Epithelial cell of prostate (primary cell): ENCODE measurements around the gene ARFGEF3.

Experiments used
- DNase-seq: peaks from one replicate; pipeline ENCODE4 v3.0.0-alpha.2; 2011; ENCODE audit warnings: low read depth, low spot score
- H3K27ac ChIP-seq: fragments of 450-650 bp; 2 replicates; pipeline ENCODE4 v1.5.1; 2017; ENCODE audit warnings: mild to moderate bottlenecking

The ARFGEF3 gene

GRCh38 chr6:138237463-138237862, 75.7 kb downstream of the ARFGEF3 start:
- no peak overlapping the region for H3K27ac ChIP-seq
- no peak for DNase-seq

- H3K27ac ChIP-seq, result no peak overlapping the region
- DNase-seq, result no peak
Measured at GRCh38 chr6:138238368-138238767, 76.6 kb downstream of the ARFGEF3 start.

DNA sequence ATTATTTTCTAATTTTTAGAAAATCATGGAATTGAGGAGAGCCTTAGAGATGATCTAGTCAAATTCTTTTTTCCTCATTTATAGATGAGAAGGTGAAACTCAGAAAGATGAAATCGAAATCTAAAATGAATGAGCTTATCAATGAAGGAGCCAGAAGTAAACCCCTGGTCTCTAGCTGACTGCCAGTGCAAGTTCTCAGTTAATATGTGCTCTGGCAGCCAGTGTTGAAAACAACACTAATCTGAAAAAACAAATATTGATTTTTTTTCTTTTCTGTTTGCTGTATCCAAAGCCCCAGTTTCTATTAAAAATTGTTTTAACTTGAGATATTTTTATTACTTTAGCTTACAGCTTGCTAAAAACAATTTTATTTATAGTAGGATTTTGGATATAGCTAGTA, 78.0 kb downstream of the ARFGEF3 start:
- no peak for DNase-seq
- H3K27ac ChIP-seq, result no peak overlapping the region

DNA sequence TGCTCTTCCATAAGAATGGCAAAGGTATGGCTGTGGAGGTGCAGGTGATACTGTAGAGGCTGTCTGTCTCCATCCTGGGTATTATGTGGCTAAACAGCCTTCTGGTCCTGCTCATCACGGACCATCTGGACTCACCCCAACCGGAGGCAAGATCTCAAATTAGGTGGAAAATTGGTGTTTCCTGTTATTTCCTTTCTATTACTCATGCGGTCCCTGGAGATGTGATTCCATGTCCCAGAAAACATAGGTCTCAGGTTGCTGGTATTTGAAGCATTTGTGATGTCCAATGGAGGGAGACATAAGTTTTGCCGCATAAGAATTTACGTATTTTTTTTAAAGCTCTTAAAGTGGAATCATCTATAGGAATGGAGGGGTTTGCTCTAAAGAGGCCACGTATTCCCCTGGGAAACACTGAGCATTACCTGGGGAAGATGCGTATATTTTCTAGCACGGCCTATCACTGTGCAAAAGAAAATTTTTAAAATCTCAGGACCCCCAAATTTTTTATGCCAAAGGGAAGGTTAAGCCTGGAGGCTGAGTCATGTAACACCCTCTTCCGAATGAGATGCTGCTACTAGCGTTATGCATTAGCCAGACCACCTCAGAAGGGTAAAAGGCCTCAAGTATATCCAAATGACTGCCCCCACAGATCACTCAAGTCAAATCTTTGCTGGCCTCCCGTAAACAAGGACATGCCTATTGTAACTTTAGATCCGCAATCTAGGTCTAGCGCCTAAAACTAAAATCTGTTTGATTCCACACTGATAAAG, 78.9 kb downstream of the ARFGEF3 start:
- no peak for DNase-seq
- no peak overlapping the region for H3K27ac ChIP-seq

GRCh38 chr6:138241381-138241780, 79.6 kb downstream of the ARFGEF3 start:
- H3K27ac ChIP-seq, result no peak overlapping the region
- DNase-seq, result no peak

- H3K27ac ChIP-seq, result no peak overlapping the region
- no peak for DNase-seq
Measured at GRCh38 chr6:138241934-138242333, 80.2 kb downstream of the ARFGEF3 start.

- no peak overlapping the region for H3K27ac ChIP-seq
- DNase-seq, result no peak
Measured at GRCh38 chr6:138242987-138243592, 81.4 kb downstream of the ARFGEF3 start.

- H3K27ac ChIP-seq, result no peak overlapping the region
- DNase-seq, result no peak
Measured at GRCh38 chr6:138245751-138246150, 84.0 kb downstream of the ARFGEF3 start.

- no peak overlapping the region for H3K27ac ChIP-seq
- no peak for DNase-seq
Measured at GRCh38 chr6:138246650-138247440, 85.1 kb downstream of the ARFGEF3 start.

DNA sequence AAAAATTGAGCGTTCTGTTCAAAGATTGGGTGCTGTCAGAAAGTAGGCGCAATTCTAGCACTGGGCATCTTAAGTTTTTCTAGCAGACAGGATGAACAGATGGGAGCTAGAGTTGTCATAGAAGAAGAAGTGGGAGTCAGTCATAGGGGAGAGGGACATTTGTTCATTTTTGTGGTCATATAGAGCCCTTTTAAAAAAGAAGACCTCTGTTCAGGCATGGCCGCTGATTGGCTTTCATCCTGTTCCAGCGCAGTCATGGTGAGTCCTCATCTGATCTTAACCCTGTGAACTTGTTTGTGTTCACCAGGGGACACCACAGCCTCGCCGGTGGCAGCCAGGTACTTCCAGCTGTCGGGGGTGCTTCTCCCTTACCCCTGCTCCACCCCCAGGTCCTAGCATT, 86.3 kb downstream of the ARFGEF3 start:
- DNase-seq, result no peak
- H3K27ac ChIP-seq, result no peak overlapping the region

DNA sequence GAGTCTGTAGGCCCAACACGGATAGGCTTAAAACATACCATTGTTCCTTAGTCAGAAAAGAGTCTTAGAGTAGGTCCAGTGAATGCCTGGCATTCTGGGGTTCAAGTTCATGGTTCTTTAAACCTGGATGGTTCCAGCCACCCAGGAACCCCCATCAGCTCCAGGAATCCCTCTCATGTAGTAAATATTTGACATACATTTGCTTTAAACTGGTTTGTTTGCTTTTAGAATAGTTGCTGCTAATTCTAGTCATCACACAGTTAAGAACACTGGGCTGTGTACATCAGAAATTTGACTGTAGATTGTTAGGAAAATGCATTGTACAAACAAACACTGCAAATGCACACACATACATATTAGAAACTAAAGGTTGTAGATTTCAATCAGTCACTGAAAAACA, 87.1 kb downstream of the ARFGEF3 start:
- DNase-seq, result no peak
- no peak overlapping the region for H3K27ac ChIP-seq

DNA sequence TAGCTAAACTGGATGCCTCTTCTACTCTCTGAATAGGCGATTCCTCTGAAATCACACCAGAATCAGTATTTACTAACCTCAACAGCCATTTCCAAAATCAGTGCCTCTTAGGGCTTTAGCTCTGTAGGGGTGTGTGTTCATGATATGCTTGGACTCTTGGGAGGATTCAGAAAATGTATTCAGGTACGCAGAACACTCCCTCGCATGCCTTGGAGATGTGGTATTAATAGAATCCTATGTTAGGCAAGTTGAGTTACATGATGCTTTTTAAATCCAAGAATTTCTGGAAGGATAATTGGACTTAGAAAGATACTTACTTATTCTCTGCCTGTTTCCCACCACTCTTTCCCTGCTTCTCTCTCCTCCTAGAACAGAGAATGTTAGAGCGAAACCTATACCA, 88.3 kb downstream of the ARFGEF3 start:
- no peak for DNase-seq
- H3K27ac ChIP-seq, result no peak overlapping the region

DNA sequence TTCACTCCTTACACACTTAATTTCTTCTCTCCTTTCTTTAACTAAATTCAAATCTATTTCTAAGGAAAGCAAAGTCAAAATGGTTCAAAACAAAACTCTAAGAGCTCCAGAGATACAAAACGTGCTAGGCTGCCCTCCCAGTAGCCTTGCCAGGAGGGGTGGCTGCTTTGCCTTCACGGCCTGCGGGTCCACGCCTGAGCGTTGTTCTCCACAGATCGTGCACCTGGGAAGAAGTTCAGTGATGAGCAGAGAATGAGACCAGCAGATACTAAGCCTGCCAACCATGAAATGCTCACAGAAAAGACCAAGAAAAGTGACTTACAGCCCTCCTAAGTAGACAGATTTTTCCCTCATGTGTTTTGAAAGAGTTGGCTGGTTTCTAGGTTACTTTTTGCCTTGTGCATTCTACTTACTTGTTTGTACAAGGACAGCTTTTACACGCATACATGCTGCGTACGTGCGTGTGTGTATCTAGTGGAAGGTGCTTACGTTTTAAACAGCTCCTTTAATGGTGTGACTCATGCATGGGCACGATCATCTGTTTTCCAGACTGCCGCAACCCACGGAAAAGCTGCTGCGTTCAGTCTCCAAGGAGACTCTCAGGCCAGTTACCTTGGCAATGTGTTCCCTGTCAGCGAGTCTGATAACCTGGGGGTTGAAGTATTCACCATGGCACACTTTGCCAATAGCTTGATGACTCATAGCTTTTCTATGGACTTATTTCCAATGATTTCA, 88.9 kb downstream of the ARFGEF3 start:
- DNase-seq, result peak; percentile 46
- H3K27ac ChIP-seq, result no peak overlapping the region

DNA sequence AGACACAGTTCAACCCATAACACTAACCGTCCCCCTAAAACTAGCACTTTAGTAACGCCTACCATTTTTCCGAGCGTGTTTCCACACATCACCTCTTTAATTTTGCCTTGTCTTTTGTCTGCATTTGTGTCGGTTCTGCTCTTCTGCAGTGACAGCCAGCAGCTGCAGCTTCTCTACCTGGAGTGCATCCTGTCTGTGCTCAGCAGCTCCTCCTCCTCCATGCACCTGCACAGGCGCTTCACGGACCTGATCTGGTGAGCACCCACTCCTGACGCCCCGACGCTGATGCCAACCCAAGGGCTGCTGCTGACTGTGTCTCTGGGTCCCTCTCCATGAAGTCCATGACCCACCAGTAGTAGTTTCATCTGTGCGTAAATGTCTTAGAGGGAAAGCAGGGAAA, 92.0 kb downstream of the ARFGEF3 start:
- no peak overlapping the region for H3K27ac ChIP-seq
- no peak for DNase-seq

DNA sequence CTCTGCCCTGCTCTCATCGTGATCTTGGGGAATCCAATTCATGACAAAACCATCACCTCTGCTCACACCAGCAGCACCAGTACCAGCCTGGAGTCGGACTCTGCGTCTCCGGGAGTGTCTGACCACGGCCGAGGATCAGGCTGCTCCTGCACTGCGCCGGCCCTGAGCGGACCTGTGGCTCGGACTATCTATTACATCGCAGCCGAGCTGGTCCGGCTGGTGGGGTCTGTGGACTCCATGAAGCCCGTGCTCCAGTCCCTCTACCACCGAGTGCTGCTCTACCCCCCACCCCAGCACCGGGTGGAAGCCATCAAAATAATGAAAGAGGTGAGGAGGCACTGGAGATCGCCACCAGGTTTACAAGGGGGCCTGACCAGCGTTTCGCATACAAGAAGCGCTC, 93.7 kb downstream of the ARFGEF3 start:
- no peak overlapping the region for H3K27ac ChIP-seq
- no peak for DNase-seq

- no peak overlapping the region for H3K27ac ChIP-seq
- no peak for DNase-seq
Measured at GRCh38 chr6:138257638-138258040, 95.9 kb downstream of the ARFGEF3 start.

DNA sequence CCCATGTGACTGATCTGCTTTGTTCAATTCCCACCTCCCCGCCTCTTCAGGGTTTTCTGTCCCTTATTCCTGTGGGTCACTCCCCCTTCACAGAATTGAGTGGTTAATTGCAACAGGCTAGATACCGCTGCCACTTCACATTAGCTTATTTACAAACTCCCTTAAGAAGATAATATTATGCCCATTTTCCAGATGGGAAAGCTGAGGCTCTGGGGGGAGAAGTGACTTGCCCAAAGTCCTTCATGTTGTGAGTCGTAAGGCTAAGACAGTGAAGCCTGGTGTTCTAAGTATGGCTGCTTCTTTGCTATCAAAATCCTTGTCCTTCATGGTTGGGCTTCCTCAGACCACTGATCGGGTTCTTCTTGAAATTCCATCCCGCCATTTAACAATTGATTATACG, 96.5 kb downstream of the ARFGEF3 start:
- DNase-seq, result no peak
- no peak overlapping the region for H3K27ac ChIP-seq

DNA sequence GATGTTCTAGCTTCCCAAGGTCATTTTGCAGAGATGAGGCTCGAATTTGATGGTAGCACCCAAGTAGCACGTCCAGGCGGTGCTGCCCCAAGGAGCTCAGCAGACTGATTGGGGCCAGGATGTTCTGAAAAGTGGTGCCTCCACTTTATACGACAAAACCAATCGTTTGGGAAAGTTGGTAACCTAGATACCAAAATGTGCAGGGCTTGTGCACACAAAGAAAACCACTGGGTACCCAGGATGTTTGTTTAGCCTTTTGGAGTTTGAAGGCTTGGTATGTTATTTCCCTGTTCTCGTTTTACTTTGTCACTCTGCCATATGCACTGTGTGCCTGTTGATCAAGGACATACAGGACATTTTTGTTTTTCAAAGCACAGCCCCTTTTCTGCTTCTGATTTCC, 97.3 kb downstream of the ARFGEF3 start:
- no peak overlapping the region for H3K27ac ChIP-seq
- no peak for DNase-seq

GRCh38 chr6:138261116-138261780, 99.5 kb downstream of the ARFGEF3 start:
- no peak for DNase-seq
- H3K27ac ChIP-seq, result no peak overlapping the region

- H3K27ac ChIP-seq, result no peak overlapping the region
- no peak for DNase-seq
Measured at GRCh38 chr6:138263963-138264362, 102.2 kb downstream of the ARFGEF3 start.
